NK-92 treated with Interleukin-12 subunit alpha and Interleukin-12 subunit beta, amount 100 ng/mL, for 24 hours (cell line): ENCODE results near the gene PTMA.
"Not testable (repeated sequence)": the region's sequence is repeated elsewhere in the genome, so short reads cannot be mapped to it uniquely, and the experiment has no call there.

Experiments used
- DNase-seq: peaks from one replicate; lab custom pipeline; 2025; lab: John Stamatoyannopoulos, UW

PTMA gene

GRCh38 chr2:231716666-231717280, 8.4 kb downstream of the PTMA start:
- DNase-seq: no peak

- DNase-seq: no peak
These were observed 9.2 kb downstream of the PTMA start for GRCh38 chr2:231717281-231718171.

- no peak for DNase-seq
These were observed 10.5 kb downstream of the PTMA start for GRCh38 chr2:231718799-231719198.

GRCh38 chr2:231720292-231720986, 12.1 kb downstream of the PTMA start:
- no peak for DNase-seq

GRCh38 chr2:231720987-231721966, 13.0 kb downstream of the PTMA start:
- no peak for DNase-seq

GRCh38 chr2:231722721-231723307, 14.5 kb downstream of the PTMA start:
- DNase-seq: no peak

GRCh38 chr2:231725476-231725875, 17.2 kb downstream of the PTMA start:
- no peak for DNase-seq

GRCh38 chr2:231726276-231726675, 18.0 kb downstream of the PTMA start:
- no peak for DNase-seq

GRCh38 chr2:231727621-231728020, 19.3 kb downstream of the PTMA start:
- DNase-seq: no peak

GRCh38 chr2:231732604-231733003, 24.3 kb downstream of the PTMA start:
- no peak for DNase-seq

GRCh38 chr2:231737761-231738160, 29.4 kb downstream of the PTMA start:
- no peak for DNase-seq

- DNase-seq: no peak
These were observed 35.2 kb downstream of the PTMA start for GRCh38 chr2:231743376-231744116.

- DNase-seq: no peak
These were observed 37.1 kb downstream of the PTMA start for GRCh38 chr2:231745303-231746038.

GRCh38 chr2:231748153-231748896, 40.0 kb downstream of the PTMA start:
- not testable (repeated sequence) for DNase-seq

- not testable (repeated sequence) for DNase-seq
These were observed 40.7 kb downstream of the PTMA start for GRCh38 chr2:231749016-231749415.

- no peak for DNase-seq
These were observed 42.9 kb downstream of the PTMA start for GRCh38 chr2:231751042-231751815.

- DNase-seq: no peak
These were observed 43.7 kb downstream of the PTMA start for GRCh38 chr2:231752061-231752460.

- DNase-seq: no peak
These were observed 53.4 kb downstream of the PTMA start for GRCh38 chr2:231761735-231762134.
